Testis (tissue), 3 donors: ENCODE measurements around the gene MGAT5. TPM values are rescaled to one million over a fixed set of nuclear protein-coding genes. Genes with fewer than 3 reads are reported as not detected.

ENCODE experiments used
- DNase-seq: peaks from one replicate; pipeline ENCODE4 v3.0.0-alpha.2; 2019
- H3K27ac ChIP-seq, 2 donors: fragments of 200-600 bp; sonication (generic); one replicate each; pipeline ENCODE4 v1.5.1; 2019
- H3K27me3 ChIP-seq: fragments of 200-600 bp; sonication (generic); one replicate; pipeline ENCODE4 v1.5.1; 2019
- H3K36me3 ChIP-seq: fragments of 200-600 bp; sonication (generic); one replicate; pipeline ENCODE4 v1.5.1; 2017; ENCODE audit warnings: low read depth; ENCODE audit errors: missing control alignments
- H3K4me1 ChIP-seq: fragments of 200-600 bp; sonication (generic); one replicate; pipeline ENCODE4 v1.5.1; 2019
- H3K4me3 ChIP-seq, 2 donors: fragments of 200-600 bp; sonication (generic); one replicate each; pipeline ENCODE4 v1.5.1; 2017 to 2019
- H3K9me3 ChIP-seq: fragments of 200-600 bp; sonication (generic); one replicate; pipeline ENCODE4 v1.5.1; 2017
- POLR2A ChIP-seq: fragments of 450-650 bp; IDR thresholded peaks from one replicate; pipeline ENCODE4 v1.6.1; 2017; ENCODE audit warnings: antibody characterized with exemption, mild to moderate bottlenecking, moderate library complexity
- WGBS, 2 donors: methylation state at CpG; one replicate each; pipeline ENCODE4 v1.1.5; 2018; 5-methylcytosine and 5-hydroxymethylcytosine counted together
- intact Hi-C: fragments of 100-400 bp; cut with DNase I; formaldehyde crosslinking; loops from one replicate; pipeline ENCODE4 v1.15.1; 2023; ENCODE audit warnings: low total_unique reads
- polyA plus RNA-seq: library from polyadenylated mRNA; stranded (reverse); fragments of 350-450 nt; fragmentation: Illumina TruSeq; extraction: RNeasy Lipid Tissue Mini Kit (QIAGEN cat#74804); gene quantifications from one replicate; pipeline ENCODE4 v1.2.3, GENCODE V29; 2014; ENCODE audit warnings: low read depth, low replicate concordance; ENCODE audit not compliant: insufficient read depth
- total RNA-seq, 2 donors: library from RNA; depleted of rRNA; stranded (reverse); fragments of >200 nt; gene quantifications; one replicate each; pipeline ENCODE4 v1.2.3, GENCODE V29; 2016
- TF ChIP-seq, protein P1 (sequence below), 3 experiments: fragments of 450-650 bp in 2 of 3; fragments of 200-600 bp in 1 of 3; sonication (generic) in 1 of 3; IDR thresholded peaks; one replicate each; pipeline ENCODE4 v1.5.1; 2016 to 2019; ENCODE audit warnings: antibody characterized with exemption in 3 of 3, mild to moderate bottlenecking in 2 of 3, moderate library complexity in 1 of 3

Gene MGAT5
- total and polyA plus RNA-seq, 3 donors from 2014 or later, result 31.6 to 73.8 (median 64.5) TPM

DNA sequence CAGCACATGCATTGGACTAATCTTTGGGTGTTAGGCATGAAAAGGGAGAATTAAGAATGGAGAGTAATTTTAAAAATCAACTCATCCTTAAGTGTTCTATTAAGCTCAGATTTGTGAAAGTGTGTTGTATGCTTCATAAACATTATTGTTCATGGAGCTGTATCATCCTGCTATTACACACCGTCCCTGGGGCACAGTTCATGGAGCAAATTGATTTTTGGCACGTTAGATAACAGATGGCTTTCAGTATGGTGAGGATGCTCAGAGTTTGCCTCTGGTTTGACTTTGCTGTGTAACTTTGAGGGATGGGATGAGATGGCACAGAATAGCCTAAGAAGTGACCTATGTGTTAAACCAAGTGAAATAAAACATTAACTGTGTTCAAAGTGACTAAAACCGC lies 97.1 kb downstream of the MGAT5 start:
- 56 to 58% methylated on average over 3 of the region's 3 CpGs for WGBS, 2 donors
- H3K27ac ChIP-seq, result no peak overlapping the region
- TF ChIP-seq, protein P1, sequence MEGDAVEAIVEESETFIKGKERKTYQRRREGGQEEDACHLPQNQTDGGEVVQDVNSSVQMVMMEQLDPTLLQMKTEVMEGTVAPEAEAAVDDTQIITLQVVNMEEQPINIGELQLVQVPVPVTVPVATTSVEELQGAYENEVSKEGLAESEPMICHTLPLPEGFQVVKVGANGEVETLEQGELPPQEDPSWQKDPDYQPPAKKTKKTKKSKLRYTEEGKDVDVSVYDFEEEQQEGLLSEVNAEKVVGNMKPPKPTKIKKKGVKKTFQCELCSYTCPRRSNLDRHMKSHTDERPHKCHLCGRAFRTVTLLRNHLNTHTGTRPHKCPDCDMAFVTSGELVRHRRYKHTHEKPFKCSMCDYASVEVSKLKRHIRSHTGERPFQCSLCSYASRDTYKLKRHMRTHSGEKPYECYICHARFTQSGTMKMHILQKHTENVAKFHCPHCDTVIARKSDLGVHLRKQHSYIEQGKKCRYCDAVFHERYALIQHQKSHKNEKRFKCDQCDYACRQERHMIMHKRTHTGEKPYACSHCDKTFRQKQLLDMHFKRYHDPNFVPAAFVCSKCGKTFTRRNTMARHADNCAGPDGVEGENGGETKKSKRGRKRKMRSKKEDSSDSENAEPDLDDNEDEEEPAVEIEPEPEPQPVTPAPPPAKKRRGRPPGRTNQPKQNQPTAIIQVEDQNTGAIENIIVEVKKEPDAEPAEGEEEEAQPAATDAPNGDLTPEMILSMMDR (IDR thresholded peaks at IDR 0.05), result no peak
- TF ChIP-seq POLR2A, result no peak
- no peaks in the 10 kb centered on the region for H3K27me3 ChIP-seq
- no peaks in the 10 kb centered on the region for H3K36me3 ChIP-seq
- H3K4me3 ChIP-seq, result no peak overlapping the region
- no peak for DNase-seq
- no peaks in the 10 kb centered on the region for H3K4me1 ChIP-seq
- H3K9me3 ChIP-seq, result no peaks in the 10 kb centered on the region
- intact Hi-C loops, result no loop called here

DNA sequence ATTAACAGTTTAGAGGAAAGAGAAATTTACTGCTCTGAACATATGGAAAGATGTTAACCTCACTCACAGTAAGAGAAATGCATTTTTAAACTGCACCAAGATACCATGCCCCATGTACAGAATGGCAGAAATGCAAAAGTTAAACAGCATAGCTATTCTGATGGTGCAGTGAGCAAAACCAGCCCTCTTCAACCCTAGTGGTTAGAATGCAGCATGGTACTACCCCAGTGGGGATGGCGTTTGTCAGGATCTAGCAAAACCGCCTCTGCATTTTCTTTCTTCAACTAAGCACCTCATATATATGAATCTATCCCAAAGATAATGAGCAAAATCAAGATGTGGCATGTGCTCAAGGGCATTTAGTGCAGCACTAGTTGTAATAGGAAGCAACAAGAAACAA lies 98.0 kb downstream of the MGAT5 start:
- no peak for TF ChIP-seq POLR2A
- TF ChIP-seq, protein P1 (IDR thresholded peaks at IDR 0.05), result no peak
- H3K27ac ChIP-seq, result no peak overlapping the region
- H3K4me1 ChIP-seq, result no peaks in the 10 kb centered on the region
- 96 to 100% methylated on average over 2 of the region's 2 CpGs for WGBS, 2 donors
- H3K4me3 ChIP-seq, result no peak overlapping the region
- no peaks in the 10 kb centered on the region for H3K9me3 ChIP-seq
- intact Hi-C loops, result no loop called here
- H3K36me3 ChIP-seq, result no peaks in the 10 kb centered on the region
- no peaks in the 10 kb centered on the region for H3K27me3 ChIP-seq
- DNase-seq, result no peak

DNA sequence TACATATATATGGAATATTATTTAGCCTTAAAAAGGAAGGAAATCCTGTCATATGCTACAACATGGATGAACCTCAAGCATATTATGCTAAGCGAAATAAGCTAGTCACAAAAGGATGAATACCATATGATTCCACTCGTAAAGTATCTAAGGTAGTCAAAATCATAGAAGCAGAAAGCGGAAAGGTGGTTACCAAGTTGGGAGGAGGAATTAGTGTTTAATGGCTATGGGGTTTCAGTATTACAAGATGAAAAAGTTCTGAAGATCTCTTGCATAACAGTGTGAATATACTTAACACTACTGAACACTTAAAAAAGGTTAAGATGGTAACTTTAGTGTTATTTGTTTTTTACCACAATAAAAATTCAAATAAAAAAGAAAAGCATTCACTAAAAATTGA lies 99.0 kb downstream of the MGAT5 start:
- no peak for DNase-seq
- TF ChIP-seq POLR2A, result no peak
- TF ChIP-seq, protein P1 (IDR thresholded peaks at IDR 0.05), result no peak
- Histone ChIP-seq H3K36me3 (no peaks in the 10 kb centered on the region), H3K4me3 (no peak overlapping the region), H3K27ac (no peak overlapping the region), H3K27me3 (no peaks in the 10 kb centered on the region), H3K9me3 (no peaks in the 10 kb centered on the region), H3K4me1 (no peaks in the 10 kb centered on the region)
- WGBS, 2 donors, result 97% methylated on average over 3 of the region's 3 CpGs
- intact Hi-C loops, result no loop called here

DNA sequence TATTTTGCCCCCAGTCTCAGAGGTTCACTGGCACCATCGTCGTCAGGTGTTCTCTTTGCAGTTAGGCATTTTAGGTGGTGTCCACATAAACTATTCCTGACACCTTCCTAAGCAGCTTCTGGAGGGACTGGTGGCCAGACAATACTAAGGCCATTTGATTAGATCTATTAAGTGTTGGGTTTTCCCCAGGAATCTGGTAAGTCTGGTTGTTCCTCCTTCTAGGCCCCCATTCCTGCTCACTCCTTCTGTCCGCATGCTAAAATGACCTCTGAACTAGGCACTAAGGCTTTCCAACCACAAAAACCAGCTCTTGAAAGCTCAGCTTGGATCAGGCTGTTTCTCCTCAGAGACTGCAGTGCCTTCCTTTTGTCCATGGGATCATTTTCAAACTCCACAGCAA lies 100.7 kb downstream of the MGAT5 start:
- Histone ChIP-seq H3K27me3 (no peaks in the 10 kb centered on the region), H3K36me3 (no peaks in the 10 kb centered on the region), H3K9me3 (no peaks in the 10 kb centered on the region), H3K4me3 (no peak overlapping the region), H3K27ac (no peak overlapping the region), H3K4me1 (no peaks in the 10 kb centered on the region)
- intact Hi-C loops, result no loop called here
- TF ChIP-seq, protein P1 (IDR thresholded peaks at IDR 0.05), result no peak
- no peak for TF ChIP-seq POLR2A
- WGBS, 2 donors, result 87 to 90% methylated on average over 3 of the region's 3 CpGs
- DNase-seq, result no peak

DNA sequence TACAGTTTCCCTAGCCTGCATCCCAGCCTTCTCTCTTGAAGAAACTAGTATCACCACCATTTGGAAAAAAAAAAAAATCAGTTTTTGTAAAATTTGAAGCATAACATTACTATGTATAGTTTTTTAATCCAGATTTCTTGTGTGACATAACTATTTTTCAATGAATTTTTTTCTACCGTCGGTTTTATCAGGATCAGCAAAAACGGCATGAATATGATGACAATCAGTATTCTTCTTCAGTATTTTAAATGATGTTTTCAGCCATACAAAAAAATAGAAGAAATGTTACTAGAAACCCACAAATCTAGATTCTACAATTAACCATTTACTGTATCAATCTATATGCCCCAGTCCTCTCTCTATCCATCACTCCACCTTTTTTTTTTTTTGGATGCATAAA lies 103.9 kb downstream of the MGAT5 start:
- WGBS, 2 donors, result 94 to 95% methylated on average over 3 of the region's 3 CpGs
- no peak for DNase-seq
- H3K27ac ChIP-seq, result no peak overlapping the region

More for the DNA sequence above, 103.9 kb downstream of the MGAT5 start:
- no peaks in the 10 kb centered on the region for H3K36me3 ChIP-seq
- no peak for TF ChIP-seq POLR2A
- TF ChIP-seq, protein P1 (IDR thresholded peaks at IDR 0.05), result no peak
- H3K4me3 ChIP-seq, result no peak overlapping the region
- no peaks in the 10 kb centered on the region for H3K27me3 ChIP-seq
- intact Hi-C loops, result no loop called here
- H3K9me3 ChIP-seq, result no peaks in the 10 kb centered on the region
- no peaks in the 10 kb centered on the region for H3K4me1 ChIP-seq
